Mesothelial cell of epicardium (in vitro differentiated cells): Measurements from ENCODE around the gene SLC15A1. TPM values are rescaled to one million over a fixed set of nuclear protein-coding genes. Genes with fewer than 3 reads are reported as not detected.

ENCODE experiments used
- DNase-seq, 2 experiments: peaks; one replicate each; pipeline ENCODE4 v3.0.0; 2021; ENCODE audit warnings: low spot score in 2 of 2; ENCODE audit not compliant: unreplicated experiment in 2 of 2
- H3K27ac Mint-ChIP-seq: 2 replicates; pipeline ENCODE4 v1.8.0; 2021; ENCODE audit warnings: mixed read lengths
- H3K27me3 Mint-ChIP-seq: 2 replicates; pipeline ENCODE4 v1.8.0; 2021; ENCODE audit warnings: low read depth, mixed read lengths
- H3K36me3 Mint-ChIP-seq: 2 replicates; pipeline ENCODE4 v1.8.0; 2021; ENCODE audit warnings: mixed read lengths
- H3K4me1 Mint-ChIP-seq: 2 replicates; pipeline ENCODE4 v1.8.0; 2021; ENCODE audit warnings: mixed read lengths
- H3K4me3 Mint-ChIP-seq: 2 replicates; pipeline ENCODE4 v1.8.0; 2021; ENCODE audit warnings: mild to moderate bottlenecking, moderate library complexity, mixed read lengths
- H3K9me3 Mint-ChIP-seq: 2 replicates; pipeline ENCODE4 v1.8.0; 2021; ENCODE audit warnings: mixed read lengths
- CTCF ChIP-seq: fragments of 200-600 bp; sonication (generic); IDR thresholded peaks from one replicate; pipeline ENCODE4 v1.5.0; 2021; ENCODE audit warnings: antibody characterized with exemption; ENCODE audit not compliant: unreplicated experiment
- total RNA-seq: library from RNA; stranded (reverse); gene quantifications from 3 replicates; pipeline ENCODE4 v1.2.1, GENCODE V29; 2021

The SLC15A1 gene
- total RNA-seq, 1 donor from 2014 or later: 1.0 TPM

DNA sequence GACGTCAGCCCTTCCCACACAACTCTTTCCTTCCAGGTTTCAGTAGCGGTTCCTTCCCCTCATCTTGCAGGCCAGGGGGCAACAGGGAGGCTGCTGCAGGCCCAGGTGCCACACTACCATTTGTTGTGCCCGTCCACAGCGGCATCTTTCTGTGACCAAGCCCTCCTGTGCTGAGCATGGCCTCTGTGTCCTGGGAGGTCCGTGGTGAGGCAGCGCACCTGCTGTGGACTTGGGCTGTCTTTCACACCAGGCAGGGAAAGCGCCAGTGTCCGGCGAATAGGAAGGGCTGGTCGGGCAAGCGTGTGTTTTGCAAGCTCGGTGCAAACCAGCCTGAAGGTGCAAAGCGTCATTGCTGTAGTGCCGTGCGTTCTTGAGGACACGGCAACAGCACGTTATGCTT, 21.4 kb downstream of the SLC15A1 start:
- no peak for DNase-seq

GRCh38 chr13:98730441-98730840, 22.0 kb downstream of the SLC15A1 start:
- no peak for DNase-seq
- peaks cover 14% of the 10 kb centered on the region for H3K9me3 Mint-ChIP-seq
- no peak for TF ChIP-seq CTCF
- H3K27ac Mint-ChIP-seq: no peak overlapping the region
- no peaks in the 10 kb centered on the region for H3K27me3 Mint-ChIP-seq
- no peaks in the 10 kb centered on the region for H3K36me3 Mint-ChIP-seq
- no peak overlapping the region for H3K4me3 Mint-ChIP-seq
- no peaks in the 10 kb centered on the region for H3K4me1 Mint-ChIP-seq

More for the DNA sequence above, 21.4 kb downstream of the SLC15A1 start:
- no peak for TF ChIP-seq CTCF
- no peaks in the 10 kb centered on the region for H3K36me3 Mint-ChIP-seq
- no peak overlapping the region for H3K4me3 Mint-ChIP-seq
- no peak overlapping the region for H3K27ac Mint-ChIP-seq
- peaks cover 14% of the 10 kb centered on the region for H3K9me3 Mint-ChIP-seq
- H3K4me1 Mint-ChIP-seq: no peaks in the 10 kb centered on the region
- no peaks in the 10 kb centered on the region for H3K27me3 Mint-ChIP-seq

DNA sequence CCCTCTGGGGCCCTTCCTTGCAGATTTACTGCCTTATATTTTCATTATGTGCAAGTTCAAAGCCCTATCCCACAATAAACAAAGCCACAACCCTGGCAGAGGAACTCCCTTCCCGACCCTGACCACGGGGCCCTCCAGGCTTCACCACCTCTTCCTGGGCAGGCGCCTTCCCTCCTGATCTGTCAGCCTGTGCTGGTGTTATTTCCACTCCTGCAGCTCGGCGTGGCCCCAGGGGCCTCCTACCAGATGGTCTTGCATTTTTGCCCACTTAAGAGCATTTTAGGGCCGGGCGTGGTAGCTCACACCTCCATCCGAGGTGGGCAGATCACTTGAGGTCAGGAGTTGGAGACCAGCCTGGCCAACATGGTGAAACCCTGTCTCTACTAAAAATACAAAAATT, 22.8 kb downstream of the SLC15A1 start:
- Mint-ChIP-seq H3K9me3 (peaks cover 14% of the 10 kb centered on the region), H3K4me3 (no peak overlapping the region), H3K4me1 (no peaks in the 10 kb centered on the region), H3K27me3 (no peaks in the 10 kb centered on the region), H3K36me3 (no peaks in the 10 kb centered on the region), H3K27ac (no peak overlapping the region)
- no peak for TF ChIP-seq CTCF
- DNase-seq: no peak

DNA sequence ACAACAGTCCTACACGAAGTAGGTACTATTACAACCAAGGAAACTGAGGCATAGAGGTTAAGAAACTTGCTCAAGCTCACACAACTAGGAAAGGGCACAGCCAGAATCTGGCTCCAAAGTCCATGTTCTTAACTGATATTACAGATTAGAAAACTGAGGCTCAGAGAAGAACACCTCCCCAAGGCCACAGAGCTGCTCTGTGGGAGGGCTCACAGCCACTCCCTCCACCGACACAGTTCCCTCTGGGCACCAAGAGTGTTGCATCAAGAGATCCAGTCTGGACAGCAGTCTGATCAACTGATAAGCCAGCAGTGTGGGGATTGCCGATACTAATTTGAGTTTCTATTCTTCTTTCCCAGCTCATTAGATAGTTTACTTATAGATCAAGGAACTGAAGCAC, 29.5 kb downstream of the SLC15A1 start:
- H3K9me3 Mint-ChIP-seq: no peaks in the 10 kb centered on the region
- H3K4me1 Mint-ChIP-seq: peaks cover 27% of the 10 kb centered on the region
- H3K36me3 Mint-ChIP-seq: no peaks in the 10 kb centered on the region
- H3K4me3 Mint-ChIP-seq: no peak overlapping the region
- DNase-seq: no peak
- no peak overlapping the region for H3K27ac Mint-ChIP-seq
- H3K27me3 Mint-ChIP-seq: no peaks in the 10 kb centered on the region
- TF ChIP-seq CTCF: no peak

- no peaks in the 10 kb centered on the region for H3K27me3 Mint-ChIP-seq
- no peak for DNase-seq
- H3K27ac Mint-ChIP-seq: peak overlapping the region; percentile 10
- no peaks in the 10 kb centered on the region for H3K36me3 Mint-ChIP-seq
- no peaks in the 10 kb centered on the region for H3K9me3 Mint-ChIP-seq
- no peak overlapping the region for H3K4me3 Mint-ChIP-seq
- TF ChIP-seq CTCF: no peak
- H3K4me1 Mint-ChIP-seq: peaks cover 27% of the 10 kb centered on the region
Measured at GRCh38 chr13:98721825-98722510, 30.5 kb downstream of the SLC15A1 start.
